H1 (cell line): ENCODE results near the gene BBIP1. TPM values are rescaled to one million over a fixed set of nuclear protein-coding genes. Genes with fewer than 3 reads are reported as not detected.

ENCODE experiments used
- CTCF ChIA-PET: fragments of 300-600 bp; sonication (Branson Sonifier 250); formaldehyde crosslinking; loops from one replicate; lab custom pipeline; 2021; ENCODE audit not compliant: partially characterized antibody; lab: Charles Lee
- POLR2A ChIA-PET: fragments of 300-600 bp; sonication (Branson Sonifier 250); formaldehyde crosslinking; loops from one replicate; lab custom pipeline; 2021; ENCODE audit warnings: inconsistent platforms; ENCODE audit not compliant: partially characterized antibody; lab: Charles Lee
- DNase-seq, 2 experiments: peaks; one replicate each; pipeline versions ENCODE4 v3.0.0 to v3.0.0-alpha.2; 2010 to 2022; ENCODE audit warnings: low spot score in 2 of 2, low read depth in 1 of 2, mixed read lengths in 1 of 2
- FAIRE-seq: peaks from 2 replicates; lab custom pipeline; 2011; peaks lifted over from hg19 to GRCh38; lab: Jason Lieb, UNC
- H2AFZ ChIP-seq: 2 replicates; pipeline ENCODE4 v1.8.1; 2012; ENCODE audit warnings: low read length, inconsistent platforms
- H2AK5ac ChIP-seq: 2 replicates; pipeline ENCODE4 v1.6.1; 2013; ENCODE audit warnings: low read depth, low read length
- H2BK120ac ChIP-seq: replicated peaks from 2 replicates; pipeline ENCODE3; 2013; ENCODE audit warnings: low read depth, low read length, inconsistent platforms
- H2BK12ac ChIP-seq: 2 replicates; pipeline ENCODE4 v1.6.1; 2013; ENCODE audit warnings: low read depth, low read length
- H2BK15ac ChIP-seq: 2 replicates; pipeline ENCODE4 v1.6.1; 2013; ENCODE audit warnings: low read length
- H2BK20ac ChIP-seq: 2 replicates; pipeline ENCODE4 v1.6.1; 2013; ENCODE audit warnings: low read length
- H2BK5ac ChIP-seq: 2 replicates; pipeline ENCODE4 v1.6.1; 2013; ENCODE audit warnings: low read depth, low read length
- H3K14ac ChIP-seq: 2 replicates; pipeline ENCODE4 v1.6.1; 2013; ENCODE audit warnings: inconsistent platforms; ENCODE audit not compliant: insufficient read length
- H3K18ac ChIP-seq: 2 replicates; pipeline ENCODE4 v1.6.1; 2013; ENCODE audit warnings: low read length; ENCODE audit errors: extremely low read depth
- H3K23ac ChIP-seq: 2 replicates; pipeline ENCODE4 v1.6.1; 2013; ENCODE audit warnings: inconsistent platforms; ENCODE audit not compliant: insufficient read length
- H3K23me2 ChIP-seq: 2 replicates; pipeline ENCODE4 v1.6.1; 2013; ENCODE audit warnings: low read depth, low read length
- H3K27ac ChIP-seq: 2 replicates; pipeline ENCODE4 v1.6.1; 2011; ENCODE audit warnings: low read depth, low read length, inconsistent platforms
- H3K27me3 ChIP-seq, 4 experiments: replicated peaks in 1 of 4; 1 replicate in 1 of 4; 2 replicates in 3 of 4; pipeline versions ENCODE4 v1.6.1 to v1.8.1; 2011 to 2013; ENCODE audit warnings: low read length in 3 of 4, mild to moderate bottlenecking in 3 of 4, inconsistent platforms in 2 of 4, mixed read lengths in 2 of 4, moderate library complexity in 1 of 4; ENCODE audit not compliant: control insufficient read depth in 3 of 4, insufficient read depth in 3 of 4; ENCODE audit errors: extremely low read depth in 1 of 4
- H3K36me3 ChIP-seq, 4 experiments: 2 replicates each; pipeline versions ENCODE4 v1.6.1 to v1.8.1; 2011 to 2013; ENCODE audit warnings: mild to moderate bottlenecking in 4 of 4, low read length in 3 of 4, moderate library complexity in 2 of 4, control low read depth in 1 of 4, inconsistent platforms in 1 of 4; ENCODE audit not compliant: insufficient read depth in 4 of 4, control insufficient read depth in 2 of 4
- H3K4ac ChIP-seq: replicated peaks from 2 replicates; pipeline ENCODE3; 2013; ENCODE audit warnings: low read length, low read depth, mixed read lengths, inconsistent platforms; ENCODE audit not compliant: insufficient read length
- H3K4me1 ChIP-seq, 4 experiments: replicated peaks in 1 of 4; 1 replicate in 1 of 4; 2 replicates in 3 of 4; pipeline versions ENCODE4 v1.6.1 to v1.8.1; 2011 to 2013; ENCODE audit warnings: low read length in 3 of 4, inconsistent platforms in 2 of 4, mixed read lengths in 1 of 4; ENCODE audit not compliant: insufficient read depth in 4 of 4, control insufficient read depth in 3 of 4
- H3K4me2 ChIP-seq, 2 experiments: 2 replicates each; pipeline versions ENCODE4 v1.6.1 to v1.8.1; 2011 to 2013; ENCODE audit warnings: low read depth in 2 of 2, low read length in 2 of 2, control low read depth in 1 of 2, inconsistent platforms in 1 of 2, mild to moderate bottlenecking in 1 of 2; ENCODE audit not compliant: insufficient read depth in 1 of 2
- H3K4me3 ChIP-seq, 4 experiments: fragments of 200-600, 300-600 bp in 1 of 4; sonication (generic), shearing (Covaris generic), sonication (Bioruptor Twin) in 1 of 4; 2 replicates each; pipeline versions ENCODE4 v1.5.1 to v1.8.1; 2011 to 2016; ENCODE audit warnings: low read length in 4 of 4, low read depth in 3 of 4, control low read depth in 2 of 4, inconsistent platforms in 2 of 4, mild to moderate bottlenecking in 2 of 4, mixed read lengths in 1 of 4, moderate library complexity in 1 of 4; ENCODE audit not compliant: insufficient read depth in 2 of 4; ENCODE audit errors: extremely low read depth in 1 of 4
- H3K56ac ChIP-seq: replicated peaks from 2 replicates; pipeline ENCODE3; 2013; ENCODE audit warnings: low read depth, mild to moderate bottlenecking, mixed read lengths, low read length, inconsistent platforms; ENCODE audit not compliant: insufficient read length
- H3K79me1 ChIP-seq: 2 replicates; pipeline ENCODE4 v1.6.1; 2013; ENCODE audit warnings: low read depth, low read length, control low read depth
- H3K79me2 ChIP-seq, 2 experiments: 2 replicates each; pipeline versions ENCODE4 v1.6.1 to v1.8.1; 2012 to 2013; ENCODE audit warnings: low read length in 2 of 2, mild to moderate bottlenecking in 2 of 2, inconsistent platforms in 1 of 2; ENCODE audit not compliant: insufficient read depth in 2 of 2, control insufficient read depth in 1 of 2
- H3K9ac ChIP-seq, 4 experiments: replicated peaks in 1 of 4; 1 replicate in 1 of 4; 2 replicates in 3 of 4; pipeline versions ENCODE4 v1.6.1 to v1.8.1; 2011 to 2013; ENCODE audit warnings: low read depth in 3 of 4, low read length in 3 of 4, control low read depth in 2 of 4, mild to moderate bottlenecking in 2 of 4, moderate library complexity in 2 of 4, inconsistent platforms in 1 of 4; ENCODE audit errors: extremely low read depth in 1 of 4
- H3K9me3 ChIP-seq, 2 experiments: 2 replicates each; pipeline versions ENCODE4 v1.6.1 to v1.8.1; 2012 to 2013; ENCODE audit warnings: mild to moderate bottlenecking in 2 of 2, moderate library complexity in 2 of 2, control low read depth in 1 of 2, inconsistent platforms in 1 of 2, low read depth in 1 of 2, low read length in 1 of 2, mixed read lengths in 1 of 2; ENCODE audit not compliant: insufficient read depth in 2 of 2
- H4K20me1 ChIP-seq, 2 experiments: replicated peaks in 1 of 2; 2 replicates each; pipeline versions ENCODE3 to v1.8.1; 2011 to 2013; ENCODE audit warnings: inconsistent platforms in 2 of 2, low read length in 2 of 2, mild to moderate bottlenecking in 1 of 2; ENCODE audit not compliant: insufficient read depth in 2 of 2, control insufficient read depth in 1 of 2
- H4K5ac ChIP-seq: 2 replicates; pipeline ENCODE4 v1.6.1; 2013; ENCODE audit warnings: low read length, low read depth, mixed read lengths, inconsistent platforms; ENCODE audit not compliant: insufficient read length
- H4K8ac ChIP-seq: 2 replicates; pipeline ENCODE4 v1.8.0; 2013; ENCODE audit warnings: mild to moderate bottlenecking, moderate library complexity, low read length, inconsistent platforms; ENCODE audit not compliant: insufficient read depth; ENCODE audit errors: extremely low read depth
- H4K91ac ChIP-seq: replicated peaks from 2 replicates; pipeline ENCODE3; 2013; ENCODE audit warnings: low read length, mixed read lengths, inconsistent platforms; ENCODE audit not compliant: insufficient read length
- BCL11A ChIP-seq, 2 experiments: IDR thresholded peaks; one replicate each; pipeline ENCODE4 v1.6.1; 2011; ENCODE audit warnings: low read depth in 2 of 2, low read length in 2 of 2, mild to moderate bottlenecking in 2 of 2
- WGBS, 2 experiments: shearing (Covaris generic) in 1 of 2; methylation state at CpG; one replicate each; pipeline versions ENCODE4 v1.1.6 to v1.1.7; 2013 to 2015; ENCODE audit warnings: low lambda C conversion rate in 2 of 2, mixed read lengths in 2 of 2, inconsistent platforms in 1 of 2, low coverage in 1 of 2, missing lambda C conversion rate in 1 of 2; ENCODE audit not compliant: insufficient replicate concordance in 2 of 2, insufficient coverage in 1 of 2, insufficient read length in 1 of 2; ENCODE audit errors: extremely low coverage in 1 of 2, missing lambda C conversion rate in 1 of 2; 5-methylcytosine and 5-hydroxymethylcytosine counted together
- polyA plus RNA-seq, 7 experiments: library from polyadenylated mRNA; depleted of rRNA in 3 of 7; stranded (reverse) in 5 of 7; unstranded in 2 of 7; fragments of >200 nt in 5 of 7; fragments of 200-250 nt in 2 of 7; gene quantifications; 1 replicate in 5 of 7; 2 replicates in 1 of 7; 4 replicates in 1 of 7; pipeline versions ENCODE4 v1.2.1 to v1.2.3, GENCODE V29; 2011 to 2013; ENCODE audit warnings: missing spikeins in 2 of 7, mixed read lengths in 2 of 7
- total RNA-seq: library from RNA; stranded (reverse); fragmentation: NEBNext Ultra II Directional; extraction: Animal tissue kit (Norgen Biotek cat#: 25700); gene quantifications from 2 replicates; pipeline ENCODE4 v1.2.1, GENCODE V29; 2021

Gene BBIP1
- total and polyA plus RNA-seq, 2 of the 8 experiments (the other 6 are each of a cell fraction or from before 2014, with no cell fraction given): 8.8 to 19.6 TPM

GRCh38 chr10:110876000-110876399, 43.0 kb downstream of the BBIP1 start:
- H2AFZ ChIP-seq: no peak overlapping the region
- no peaks in the 10 kb centered on the region for H3K9me3 ChIP-seq
- no peak overlapping the region for H3K27ac ChIP-seq
- no peak overlapping the region for H3K56ac ChIP-seq
- no peak overlapping the region for H3K18ac ChIP-seq
- H3K79me2 ChIP-seq: peaks cover 0 to 11% of the 10 kb centered on the region in 2 experiments; a peak in 2 of 4 replicates
- H3K79me1 ChIP-seq: no peaks in the 10 kb centered on the region; the same call in 1 of the 2 replicates
- peaks cover 2% of the 10 kb centered on the region; the same call in 1 of the 2 replicates for H3K23me2 ChIP-seq
- CTCF ChIA-PET: interaction anchor here (0.9 to 1.0 kb wide), 2 partner anchors 17 to 41 kb away, joined by 3 read pairs; no protein-coding TSS in a partner anchor
- no peak overlapping the region for H2BK12ac ChIP-seq
- H2AK5ac ChIP-seq: no peak overlapping the region
- H4K20me1 ChIP-seq: no peaks in the 10 kb centered on the region
- DNase-seq: no peak
- no peak overlapping the region for H4K8ac ChIP-seq
- no peak overlapping the region for H4K5ac ChIP-seq
- H3K14ac ChIP-seq: no peak overlapping the region
- H3K4ac ChIP-seq: no peak overlapping the region
- no peak overlapping the region for H2BK5ac ChIP-seq
- peaks cover 0 to 7% (median 0%) of the 10 kb centered on the region in 4 experiments; a peak in 1 of 8 replicates for H3K36me3 ChIP-seq
- peaks cover under 1 to 4% (median 4%) of the 10 kb centered on the region in 4 experiments; a peak in 4 of 7 replicates for H3K4me1 ChIP-seq
- FAIRE-seq: no peak
- no peak overlapping the region for H2BK120ac ChIP-seq
- no peaks in the 10 kb centered on the region for H3K27me3 ChIP-seq
- whole genome bisulfite sequencing, 2 experiments: 86% methylated on average over 2 of the region's 2 CpGs; no CpG with 5 or more reads in 1 of the 2 experiments
- H3K9ac ChIP-seq: no peak overlapping the region
- H3K4me2 ChIP-seq: no peak overlapping the region
- POLR2A ChIA-PET: no interaction called here
- no peak overlapping the region for H2BK15ac ChIP-seq
- H3K23ac ChIP-seq: no peak overlapping the region
- H4K91ac ChIP-seq: no peak overlapping the region
- H2BK20ac ChIP-seq: no peak overlapping the region
- no peak overlapping the region for H3K4me3 ChIP-seq
- no peak for TF ChIP-seq BCL11A (IDR thresholded peaks at IDR 0.05; ENCODE audit: low read depth in 2 of 2, low read length in 2 of 2)
